Stimulated activated naive CD8-positive, alpha-beta T cell treated with anti-CD3 and anti-CD28 coated beads, Interleukin-15, Interleukin-2, amounts not matched to agents 100 ng/mL and 50 ng/mL, for 24 hours (primary cell): Measurements from ENCODE around the gene HEXIM1.

Experiments
- H3K27ac Mint-ChIP-seq: one replicate; pipeline ENCODE4 v1.8.0; 2021; ENCODE audit warnings: mild to moderate bottlenecking, mixed read lengths
- H3K27me3 Mint-ChIP-seq: one replicate; pipeline ENCODE4 v1.8.0; 2021; ENCODE audit warnings: mixed read lengths
- H3K36me3 Mint-ChIP-seq: one replicate; pipeline ENCODE4 v1.8.0; 2021; ENCODE audit warnings: low read depth, mixed read lengths
- H3K4me1 Mint-ChIP-seq: one replicate; pipeline ENCODE4 v1.8.0; 2021; ENCODE audit warnings: low read depth, mixed read lengths
- H3K4me3 Mint-ChIP-seq: one replicate; pipeline ENCODE4 v1.8.0; 2021; ENCODE audit warnings: mild to moderate bottlenecking, mixed read lengths
- H3K9me3 Mint-ChIP-seq: one replicate; pipeline ENCODE4 v1.8.0; 2021; ENCODE audit warnings: mixed read lengths

HEXIM1 gene

DNA sequence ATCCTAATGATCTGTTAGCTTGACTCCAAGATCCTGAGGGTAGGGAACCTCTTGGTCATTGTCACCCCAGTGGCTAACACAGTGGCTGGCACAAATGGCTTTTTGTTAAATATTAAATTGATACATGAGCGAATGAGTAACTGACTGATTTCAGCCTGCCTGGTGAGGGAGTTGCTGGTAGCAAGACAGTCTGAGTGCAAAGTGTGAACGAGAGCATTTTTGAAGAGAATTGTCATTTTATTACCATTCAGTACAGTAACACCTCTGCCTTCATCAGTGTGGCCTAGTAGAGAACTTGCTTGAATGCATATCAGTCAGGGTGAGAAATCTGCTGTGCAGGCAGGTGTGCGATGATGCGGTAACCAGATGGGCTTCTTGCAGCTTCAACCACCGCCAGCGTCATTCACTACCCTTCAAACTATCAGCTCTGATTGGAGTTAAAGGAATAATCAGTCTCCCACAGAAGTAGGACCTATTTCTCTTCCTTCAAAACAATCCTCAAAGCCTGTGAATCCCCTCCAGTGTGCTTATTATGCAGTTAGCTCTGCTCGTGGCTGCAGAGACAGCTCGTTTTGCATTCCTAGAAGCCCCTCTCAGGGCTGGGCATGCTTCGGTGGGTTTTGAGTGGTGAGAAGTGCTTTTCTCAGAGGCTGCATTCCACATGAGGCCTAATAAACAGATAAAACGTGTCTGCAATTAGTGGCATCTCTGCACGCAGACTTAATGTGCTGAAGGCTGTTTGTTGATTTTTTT lies 42.4 kb downstream of the HEXIM1 start:
- no peaks in the 10 kb centered on the region for H3K27me3 Mint-ChIP-seq
- no peaks in the 10 kb centered on the region for H3K9me3 Mint-ChIP-seq
- no peaks in the 10 kb centered on the region for H3K36me3 Mint-ChIP-seq
- H3K27ac Mint-ChIP-seq = no peak overlapping the region
- H3K4me1 Mint-ChIP-seq = no peaks in the 10 kb centered on the region
- H3K4me3 Mint-ChIP-seq = no peak overlapping the region

DNA sequence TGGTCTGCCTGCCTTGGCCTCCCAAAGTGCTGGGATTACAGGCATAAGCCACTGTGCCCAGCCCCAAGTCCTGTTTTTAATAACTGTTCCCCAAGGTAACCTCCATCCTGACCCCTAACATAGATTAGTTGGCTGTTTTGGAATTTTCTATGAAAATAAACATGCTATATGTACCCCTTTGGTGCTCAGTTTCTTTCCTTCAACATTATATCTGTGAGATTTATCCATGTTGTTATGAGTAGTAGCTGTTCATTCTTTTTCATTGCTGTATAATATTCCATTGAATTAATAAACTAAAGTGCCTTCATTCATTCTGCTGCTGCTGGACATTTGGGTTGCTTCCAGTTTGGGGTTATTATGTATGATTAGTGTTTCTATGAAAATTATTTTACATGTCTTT lies 47.1 kb downstream of the HEXIM1 start:
- Mint-ChIP-seq H3K36me3 (no peaks in the 10 kb centered on the region), H3K4me3 (no peak overlapping the region), H3K9me3 (no peaks in the 10 kb centered on the region), H3K4me1 (no peaks in the 10 kb centered on the region), H3K27me3 (no peaks in the 10 kb centered on the region), H3K27ac (no peak overlapping the region)

DNA sequence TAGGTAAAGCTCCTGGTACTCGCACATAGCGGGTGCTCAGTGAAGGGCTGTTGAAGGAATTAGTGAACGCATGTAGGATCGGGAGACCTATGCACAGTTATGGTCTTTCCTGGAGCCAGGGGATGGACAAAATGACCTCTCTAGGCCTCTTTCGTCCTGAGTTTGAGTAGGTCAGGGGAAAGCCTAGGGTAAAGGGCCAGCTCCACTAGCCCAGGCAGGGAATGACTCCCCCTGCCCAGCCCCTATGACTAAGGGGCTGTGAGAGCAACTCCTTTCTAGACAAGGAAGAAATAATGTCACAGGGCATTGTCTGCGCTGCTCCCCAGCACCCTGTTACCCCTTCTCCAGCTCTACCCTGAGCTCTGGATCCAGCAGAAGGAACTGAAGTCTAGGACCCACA lies 48.8 kb downstream of the HEXIM1 start:
- no peaks in the 10 kb centered on the region for H3K9me3 Mint-ChIP-seq
- H3K27ac Mint-ChIP-seq = no peak overlapping the region
- no peaks in the 10 kb centered on the region for H3K36me3 Mint-ChIP-seq
- H3K4me3 Mint-ChIP-seq = no peak overlapping the region
- no peaks in the 10 kb centered on the region for H3K27me3 Mint-ChIP-seq
- H3K4me1 Mint-ChIP-seq = no peaks in the 10 kb centered on the region

DNA sequence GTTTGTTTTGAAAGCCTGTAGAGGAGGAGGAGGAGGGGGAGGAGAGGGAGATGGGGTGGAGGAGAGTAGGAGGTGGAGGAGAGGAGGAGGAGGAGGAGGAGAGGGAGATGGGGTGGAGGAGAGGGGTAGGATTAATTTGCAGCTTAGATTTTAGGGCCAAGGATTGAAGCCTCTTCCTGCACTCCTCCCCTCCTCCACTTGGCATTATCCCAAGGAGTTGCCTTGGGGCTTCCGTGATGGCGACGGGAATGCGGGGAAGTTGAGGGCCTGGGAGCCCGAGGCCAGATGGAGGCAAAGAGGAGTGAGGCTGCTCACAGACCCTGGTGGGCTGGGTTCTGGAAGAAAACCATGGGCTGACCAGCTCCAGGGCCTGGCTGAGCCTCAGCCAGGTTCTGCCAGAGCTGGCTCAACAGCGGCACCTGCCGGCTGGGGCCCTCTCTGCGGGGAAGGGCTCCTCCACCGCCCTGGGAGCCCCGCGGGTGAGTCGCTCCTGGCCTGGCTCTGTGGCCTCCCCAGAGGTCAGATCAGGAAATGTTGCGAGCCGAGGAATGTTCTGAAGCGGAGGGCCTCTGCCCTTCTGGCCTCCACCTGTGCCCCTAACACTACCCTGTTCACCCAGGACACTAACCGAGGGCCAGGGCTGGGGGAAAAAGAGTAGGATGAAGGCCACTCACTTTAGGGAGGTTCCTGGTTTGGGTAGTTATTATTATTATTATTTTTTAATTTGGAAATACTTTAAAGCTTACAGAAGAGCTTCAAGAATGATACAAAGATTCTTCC lies 49.5 kb downstream of the HEXIM1 start:
- Mint-ChIP-seq H3K27me3 (no peaks in the 10 kb centered on the region), H3K9me3 (no peaks in the 10 kb centered on the region), H3K36me3 (no peaks in the 10 kb centered on the region), H3K4me3 (no peak overlapping the region), H3K27ac (no peak overlapping the region), H3K4me1 (no peaks in the 10 kb centered on the region)

DNA sequence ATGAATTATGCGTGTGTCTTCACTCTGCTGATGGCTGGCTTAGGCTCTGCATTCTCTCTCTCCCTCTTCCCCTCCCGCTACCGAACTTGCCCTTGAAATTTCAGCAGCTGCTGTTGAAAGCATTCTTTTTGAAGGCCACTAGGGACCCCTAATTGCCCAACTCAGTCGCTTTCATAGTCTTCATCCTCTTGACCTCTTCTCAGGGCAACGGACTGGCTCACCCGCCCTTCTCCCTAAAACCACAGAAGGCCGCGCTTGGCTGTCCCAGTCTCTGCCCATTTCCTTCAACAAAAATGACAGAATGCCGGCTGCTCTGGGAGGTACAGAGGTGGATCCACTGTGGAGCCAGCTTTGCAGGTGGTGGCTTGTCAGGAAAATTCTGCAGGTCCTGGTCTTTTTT lies 52.4 kb downstream of the HEXIM1 start:
- Mint-ChIP-seq H3K36me3 (no peaks in the 10 kb centered on the region), H3K9me3 (no peaks in the 10 kb centered on the region), H3K27ac (no peak overlapping the region), H3K4me1 (no peaks in the 10 kb centered on the region), H3K4me3 (no peak overlapping the region), H3K27me3 (no peaks in the 10 kb centered on the region)

DNA sequence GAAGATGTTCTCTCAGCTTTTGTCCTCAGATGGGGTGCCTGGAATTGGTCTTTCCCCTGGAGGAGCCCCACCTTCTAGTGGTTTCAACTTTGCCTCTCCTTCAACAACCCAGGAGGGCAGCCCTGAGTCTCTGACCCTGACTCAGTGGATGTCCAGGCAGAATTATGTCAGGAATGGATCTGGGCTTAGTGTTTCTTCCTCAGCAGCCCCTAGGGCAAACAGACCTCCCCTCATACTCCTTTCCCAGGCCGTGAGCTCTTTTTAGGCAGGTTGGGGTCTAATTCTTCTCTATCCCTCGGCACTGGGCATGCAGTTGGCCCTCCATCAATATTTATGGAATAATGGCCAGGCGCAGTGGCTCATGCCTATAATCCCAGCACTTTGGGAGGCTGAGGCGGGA lies 53.2 kb downstream of the HEXIM1 start:
- Mint-ChIP-seq H3K4me1 (no peaks in the 10 kb centered on the region), H3K4me3 (no peak overlapping the region), H3K27me3 (no peaks in the 10 kb centered on the region), H3K36me3 (no peaks in the 10 kb centered on the region), H3K9me3 (no peaks in the 10 kb centered on the region), H3K27ac (no peak overlapping the region)
